HG03025 (cell line): ENCODE data around the gene TERB1.

Experiments
- ATAC-seq: cut with Tn5 transposase; IDR thresholded peaks from one replicate; pipeline ENCODE4 v1.9.1; 2021; ENCODE audit warnings: mild to moderate bottlenecking, moderate library complexity; ENCODE audit not compliant: unreplicated experiment, low FRiP score

The TERB1 gene

GRCh38 chr16:66751303-66751991 is 49.9 kb downstream of the TERB1 start, which contains the start of gene DYNC1LI2:
DYNC1LI2 (minus strand) TSS chr16:66751609; CDS start chr16:66751591, 18 bp downstream.
- ATAC-seq = peak; percentile 71

- peak; percentile 16 for ATAC-seq
Measured at GRCh38 chr16:66751053-66751302, 50.4 kb downstream of the TERB1 start.

GRCh38 chr16:66750279-66751052 is 50.9 kb downstream of the TERB1 start:
- ATAC-seq = no peak

GRCh38 chr16:66746682-66747081 is 54.7 kb downstream of the TERB1 start:
- ATAC-seq = no peak

- no peak for ATAC-seq
Measured at GRCh38 chr16:66746048-66746447, 55.3 kb downstream of the TERB1 start.

GRCh38 chr16:66741950-66742808 is 59.2 kb downstream of the TERB1 start:
- no peak for ATAC-seq

- no peak for ATAC-seq
Measured at GRCh38 chr16:66741169-66741900, 60.0 kb downstream of the TERB1 start.

- ATAC-seq = no peak
Measured at GRCh38 chr16:66740533-66740932, 60.9 kb downstream of the TERB1 start.

GRCh38 chr16:66740010-66740409 is 61.4 kb downstream of the TERB1 start:
- no peak for ATAC-seq

GRCh38 chr16:66735891-66736290 is 65.5 kb downstream of the TERB1 start:
- no peak for ATAC-seq

GRCh38 chr16:66731101-66731500 is 70.3 kb downstream of the TERB1 start:
- no peak for ATAC-seq

- ATAC-seq = no peak
Measured at GRCh38 chr16:66728804-66729203, 72.6 kb downstream of the TERB1 start.

GRCh38 chr16:66728117-66728787 is 73.1 kb downstream of the TERB1 start:
- no peak for ATAC-seq

GRCh38 chr16:66720766-66721165 is 80.6 kb downstream of the TERB1 start:
- no peak for ATAC-seq

GRCh38 chr16:66719246-66719645 is 82.1 kb downstream of the TERB1 start:
- no peak for ATAC-seq

- ATAC-seq = no peak
Measured at GRCh38 chr16:66717776-66718175, 83.6 kb downstream of the TERB1 start.

- no peak for ATAC-seq
Measured at GRCh38 chr16:66717112-66717675, 84.2 kb downstream of the TERB1 start.

GRCh38 chr16:66714654-66715307 is 86.6 kb downstream of the TERB1 start:
- no peak for ATAC-seq

- no peak for ATAC-seq
Measured at GRCh38 chr16:66714062-66714461, 87.3 kb downstream of the TERB1 start.
